D721Med (cell line): ENCODE results near the gene NECAP2.

ENCODE experiments used
- DNase-seq: peaks from one replicate; pipeline ENCODE4 v3.0.0; 2011; ENCODE audit warnings: low spot score; ENCODE audit not compliant: insufficient read length
- FAIRE-seq: peaks from 2 replicates; lab custom pipeline; 2011; peaks lifted over from hg19 to GRCh38; lab: Jason Lieb, UNC
- CTCF ChIP-seq: IDR thresholded peaks from 2 replicates; pipeline ENCODE4 v1.5.1; 2012; ENCODE audit warnings: mild to moderate bottlenecking, control low read depth; ENCODE audit not compliant: insufficient read depth; ENCODE audit errors: missing control alignments

Gene NECAP2

DNA sequence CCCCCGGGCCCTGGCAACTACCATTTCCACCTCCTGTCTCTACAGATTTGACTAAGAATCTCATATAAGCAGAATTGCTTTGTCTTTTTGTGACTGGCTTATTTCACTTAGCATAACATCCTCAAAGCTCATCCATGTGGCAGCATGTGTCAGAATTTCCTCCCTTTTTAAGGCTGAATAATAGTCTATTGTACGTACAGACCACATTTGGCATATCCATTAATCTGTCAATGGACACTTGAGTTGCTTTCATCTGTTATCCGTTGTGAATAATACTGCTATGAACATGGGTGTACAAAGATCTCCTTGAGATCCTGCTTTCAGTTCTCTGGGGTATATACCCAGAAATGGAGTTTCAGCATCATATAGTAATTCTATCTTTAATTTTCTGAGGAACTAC lies 27.3 kb upstream of the NECAP2 start:
- no peak for FAIRE-seq
- no peak for DNase-seq
- TF ChIP-seq CTCF, result no peak

- no peak for FAIRE-seq
- TF ChIP-seq CTCF, result no peak
- DNase-seq, result no peak
These were observed 21.6 kb upstream of the NECAP2 start for GRCh38 chr1:16418823-16419425.

- no peak for TF ChIP-seq CTCF
- no peak for DNase-seq
- FAIRE-seq, result no peak
These were observed 20.0 kb upstream of the NECAP2 start for GRCh38 chr1:16420424-16421118.

DNA sequence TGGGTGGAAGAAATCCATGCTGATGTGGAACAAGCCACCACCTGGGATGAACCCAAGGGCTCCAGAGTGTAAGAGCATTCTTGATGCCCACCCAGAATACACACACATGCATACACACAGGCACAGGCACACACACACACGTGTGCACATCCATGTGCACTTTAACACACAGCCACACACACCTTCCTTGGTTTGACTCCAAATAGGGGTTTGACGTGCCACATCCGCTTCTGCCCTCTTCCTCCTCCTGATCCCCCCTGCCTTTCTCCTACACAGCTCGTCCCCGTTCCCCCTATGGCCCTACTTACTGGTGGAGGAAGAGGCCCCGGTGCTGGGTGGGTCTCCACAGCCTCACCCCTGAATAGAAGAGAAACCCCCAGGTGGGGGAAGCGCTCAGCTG lies 19.3 kb upstream of the NECAP2 start:
- TF ChIP-seq CTCF, result no peak
- DNase-seq (no peak), FAIRE-seq (no peak)

DNA sequence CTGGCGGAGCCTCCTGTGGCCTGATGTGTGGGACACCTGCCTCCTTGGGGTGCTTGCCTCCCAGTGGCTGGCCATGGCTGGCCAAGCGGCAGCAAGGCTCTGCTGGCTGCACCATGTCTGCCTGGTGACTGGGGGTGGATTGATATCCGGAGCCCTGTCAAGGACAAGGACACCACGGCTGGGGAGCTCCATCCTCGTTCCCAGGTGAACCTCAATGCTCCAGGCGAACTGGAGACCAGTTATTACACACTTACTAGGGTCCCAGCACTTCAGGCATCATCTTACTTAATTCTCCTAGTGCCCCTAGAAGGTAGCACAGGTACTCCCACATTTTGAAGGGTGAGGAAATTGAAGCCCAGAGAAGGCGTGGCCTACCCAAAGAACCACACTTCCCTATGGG lies 18.5 kb upstream of the NECAP2 start:
- FAIRE-seq (no peak), DNase-seq (no peak)
- no peak for TF ChIP-seq CTCF

GRCh38 chr1:16425125-16426025 lies 15.1 kb upstream of the NECAP2 start:
- no peak for TF ChIP-seq CTCF
- no peak for FAIRE-seq
- no peak for DNase-seq

DNA sequence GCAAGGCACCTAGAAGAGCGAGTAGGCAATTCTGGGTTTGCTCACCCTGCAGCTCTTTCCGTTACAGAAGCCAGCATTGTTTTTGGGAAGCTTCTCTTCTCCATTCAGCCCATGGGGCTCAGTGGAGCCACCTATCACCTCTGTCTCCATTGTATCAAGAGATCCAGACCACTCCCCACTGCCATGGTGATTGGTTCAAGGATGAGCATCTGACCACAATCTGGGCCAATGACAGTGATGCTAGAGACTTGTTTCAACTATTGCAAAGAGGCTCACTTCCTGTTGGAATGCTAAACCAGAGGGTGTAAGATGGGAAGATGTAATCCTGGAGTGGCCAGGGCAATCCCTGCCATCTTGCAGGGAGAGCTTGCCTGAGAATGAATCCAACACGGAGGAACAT lies 9.9 kb upstream of the NECAP2 start:
- DNase-seq (no peak), FAIRE-seq (no peak)
- TF ChIP-seq CTCF, result no peak
